ENCODE results near the gene PDE9A. TPM values are rescaled to one million over a fixed set of nuclear protein-coding genes. Genes with fewer than 3 reads are reported as not detected.

Gene PDE9A
- total and polyA plus RNA-seq, 2 donors (not counting 3 experiments of a cell fraction or from before 2014, with no cell fraction given), result 0.28 to 2.2 TPM

GRCh38 chr21:42770717-42771502, 117.5 kb downstream of the PDE9A start:
- Histone ChIP-seq H3K4me1 (ENCODE audit: control insufficient read depth, extremely low read depth, insufficient read depth, low read length) (no peaks in the 10 kb centered on the region), H3K79me2 (ENCODE audit: control insufficient read depth, insufficient read depth, low read length) (no peaks in the 10 kb centered on the region), H3K4me2 (ENCODE audit: insufficient read depth, low read length) (no peak overlapping the region), H3K9ac (replicated peaks; ENCODE audit: extremely low read depth, insufficient read depth, low read length) (no peak overlapping the region), H3K9me3 (replicated peaks; ENCODE audit: control insufficient read depth, insufficient read depth, low read length) (no peaks in the 10 kb centered on the region), H3K36me3 (ENCODE audit: control insufficient read depth in 2 of 2, extremely low read depth in 1 of 2, insufficient read depth in 2 of 2, low read length in 2 of 2) (no peaks in the 10 kb centered on the region), H4K20me1 (replicated peaks; ENCODE audit: control insufficient read depth, extremely low read depth, insufficient read depth, low read length) (no peaks in the 10 kb centered on the region), H3K27me3 (ENCODE audit: control insufficient read depth in 2 of 2, insufficient read depth in 2 of 2, low read length in 2 of 2) (no peaks in the 10 kb centered on the region), H3K27ac (ENCODE audit: insufficient read depth, low read depth, low read length) (no peak overlapping the region), H3K9me1 (replicated peaks; ENCODE audit: control insufficient read depth, extremely low read depth, insufficient read depth, low read length) (no peaks in the 10 kb centered on the region), H3K4me3 (replicated peaks in 1 of 3; ENCODE audit: insufficient read depth in 1 of 3, low read depth in 1 of 3, low read length in 3 of 3) (no peak overlapping the region), H2AFZ (ENCODE audit: low read depth, low read length) (no peak overlapping the region)
- BruUV-seq (replicated peaks), result no TSS peak
- ChIA-PET CTCF (interaction anchor here (1.1 kb wide), 1 partner anchor 178 kb away, joined by 3 read pairs; no protein-coding TSS in a partner anchor), POLR2A (no interaction called here)
- dilution Hi-C loops (cut with MboI; ENCODE audit: extremely low pct_ligation_motif_present, low sequenced_read_pairs) (no loop called here), intact Hi-C loops (cut with micrococcal nuclease) (no loop called here)
- no peak for DNase-seq (ENCODE audit: low read depth, low spot score)
- no peak for FAIRE-seq
- TF ChIP-seq MAX (IDR thresholded peaks at IDR 0.05; ENCODE audit: insufficient read depth, insufficient read length), result no peak

- no peak overlapping the region for H3K4me3 ChIP-seq (replicated peaks in 1 of 3; ENCODE audit: insufficient read depth in 1 of 3, low read depth in 1 of 3, low read length in 3 of 3)
- ChIA-PET CTCF (interaction anchor here (1.1 kb wide), 1 partner anchor 178 kb away, joined by 3 read pairs; no protein-coding TSS in a partner anchor), POLR2A (no interaction called here)
- no peaks in the 10 kb centered on the region for H3K79me2 ChIP-seq (ENCODE audit: control insufficient read depth, insufficient read depth, low read length)
- no TSS peak for BruUV-seq (replicated peaks)
- no peak overlapping the region for H3K27ac ChIP-seq (ENCODE audit: insufficient read depth, low read depth, low read length)
- no peak overlapping the region for H3K9ac ChIP-seq (replicated peaks; ENCODE audit: extremely low read depth, insufficient read depth, low read length)
- H3K9me1 ChIP-seq (replicated peaks; ENCODE audit: control insufficient read depth, extremely low read depth, insufficient read depth, low read length), result no peaks in the 10 kb centered on the region
- H3K27me3 ChIP-seq (ENCODE audit: control insufficient read depth in 2 of 2, insufficient read depth in 2 of 2, low read length in 2 of 2), result no peaks in the 10 kb centered on the region
- no peaks in the 10 kb centered on the region for H4K20me1 ChIP-seq (replicated peaks; ENCODE audit: control insufficient read depth, extremely low read depth, insufficient read depth, low read length)
- TF ChIP-seq JUN (IDR thresholded peaks at IDR 0.05; ENCODE audit: borderline replicate concordance, insufficient read depth, insufficient read length, low read depth) (no peak), POLR2AphosphoS5 (IDR thresholded peaks at IDR 0.05; ENCODE audit: insufficient read depth, low read depth, low read length) (no peak), POLR2A (IDR thresholded peaks at IDR 0.05; ENCODE audit: low read depth, low read length) (no peak), EZH2 (IDR thresholded peaks at IDR 0.05; ENCODE audit: borderline replicate concordance, low read depth, low read length, severe bottlenecking) (no peak), GATA2 (IDR thresholded peaks at IDR 0.05; ENCODE audit: insufficient read depth, insufficient read length, low read depth, low read length) (no peak), FOS (IDR thresholded peaks at IDR 0.05; ENCODE audit: borderline replicate concordance, insufficient read depth, low read length) (no peak), MAX (IDR thresholded peaks at IDR 0.05; ENCODE audit: insufficient read depth, insufficient read length) (no peak), MYC (IDR thresholded peaks at IDR 0.05; ENCODE audit: low read depth, low read length) (no peak), CTCF (IDR thresholded peaks at IDR 0.05; ENCODE audit: extremely low read depth in 1 of 2, insufficient read depth in 1 of 2, low read depth in 1 of 2, low read length in 2 of 2) (no peak)
- no peak for DNase-seq (ENCODE audit: low read depth, low spot score)
- no peak for FAIRE-seq
- H3K4me1 ChIP-seq (ENCODE audit: control insufficient read depth, extremely low read depth, insufficient read depth, low read length), result no peaks in the 10 kb centered on the region
- no peak overlapping the region for H3K4me2 ChIP-seq (ENCODE audit: insufficient read depth, low read length)
- no peak overlapping the region for H2AFZ ChIP-seq (ENCODE audit: low read depth, low read length)
- dilution Hi-C loops (cut with MboI; ENCODE audit: extremely low pct_ligation_motif_present, low sequenced_read_pairs), result no loop called here
- no peaks in the 10 kb centered on the region for H3K36me3 ChIP-seq (ENCODE audit: control insufficient read depth in 2 of 2, extremely low read depth in 1 of 2, insufficient read depth in 2 of 2, low read length in 2 of 2)
- intact Hi-C loops (cut with micrococcal nuclease), result no loop called here
- H3K9me3 ChIP-seq (replicated peaks; ENCODE audit: control insufficient read depth, insufficient read depth, low read length), result no peaks in the 10 kb centered on the region
These were observed 118.0 kb downstream of the PDE9A start for GRCh38 chr21:42771503-42771805.
